Suppressor macrophage treated with lipopolysaccharide for 4 hours (primary cell): Measurements from ENCODE around the gene CECR2.
"Not testable (repeated sequence)": the region's sequence is repeated elsewhere in the genome, so short reads cannot be mapped to it uniquely, and the experiment has no call there.

Experiments
- DNase-seq: peaks from one replicate; pipeline ENCODE4 v3.0.0-alpha.2; 2020

Gene CECR2

DNA sequence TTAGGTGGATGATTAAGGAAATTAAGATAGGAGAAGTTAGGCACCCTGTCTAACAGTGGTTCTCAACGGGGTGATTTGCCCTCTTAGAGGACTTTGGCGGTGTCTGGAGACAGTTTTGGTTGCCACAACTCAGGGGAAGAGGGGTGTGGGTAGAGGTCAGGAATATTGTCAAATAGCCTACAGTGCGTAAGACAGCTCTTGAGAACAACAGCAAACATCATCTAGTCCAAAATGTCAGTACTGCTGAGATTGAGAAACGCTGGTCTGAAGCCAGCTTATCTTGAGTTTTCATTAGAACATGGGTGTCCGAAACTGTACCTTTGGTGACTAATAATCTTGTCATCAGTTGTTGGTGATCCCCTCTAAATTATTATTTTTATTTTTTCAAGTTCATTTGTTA is 38.4 kb downstream of the CECR2 start:
- no peak for DNase-seq

DNA sequence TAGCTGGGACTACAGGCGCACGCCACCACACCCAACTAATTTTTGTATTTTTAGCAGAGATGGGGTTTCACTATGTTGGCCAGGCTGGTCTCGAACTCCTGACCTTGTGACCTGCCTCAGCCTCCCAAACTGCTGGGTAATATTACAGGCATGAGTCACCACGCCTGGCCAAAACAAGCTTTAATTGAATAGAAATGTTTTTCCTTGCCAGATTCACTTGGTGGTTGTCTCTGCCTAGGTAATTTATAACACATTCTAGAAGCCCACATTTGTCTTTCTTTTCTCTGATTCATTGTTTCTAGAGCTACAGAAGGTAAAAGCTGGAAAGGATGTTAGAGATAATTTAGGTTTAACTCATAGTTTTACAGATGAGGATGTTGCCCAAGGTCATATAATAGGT is 41.3 kb downstream of the CECR2 start:
- DNase-seq: no peak

DNA sequence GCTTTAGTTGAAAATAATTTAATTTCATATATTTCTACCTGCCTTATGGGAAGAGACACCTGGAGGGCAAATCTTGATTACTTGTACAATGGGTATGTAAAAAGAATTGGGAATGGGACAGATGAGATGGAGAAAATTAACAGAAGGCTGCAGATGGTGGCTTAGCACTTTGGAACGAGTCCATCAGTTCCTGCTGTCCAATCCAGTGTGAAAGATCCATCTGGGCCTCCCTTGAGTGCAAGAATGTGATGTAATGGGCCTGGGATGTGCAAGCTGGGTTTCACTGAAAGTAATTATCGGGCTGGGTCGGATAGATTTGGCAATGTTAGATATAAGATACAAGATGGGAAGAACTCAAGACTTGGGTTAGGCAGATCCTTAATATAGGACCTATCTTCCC is 42.0 kb downstream of the CECR2 start:
- DNase-seq: no peak

DNA sequence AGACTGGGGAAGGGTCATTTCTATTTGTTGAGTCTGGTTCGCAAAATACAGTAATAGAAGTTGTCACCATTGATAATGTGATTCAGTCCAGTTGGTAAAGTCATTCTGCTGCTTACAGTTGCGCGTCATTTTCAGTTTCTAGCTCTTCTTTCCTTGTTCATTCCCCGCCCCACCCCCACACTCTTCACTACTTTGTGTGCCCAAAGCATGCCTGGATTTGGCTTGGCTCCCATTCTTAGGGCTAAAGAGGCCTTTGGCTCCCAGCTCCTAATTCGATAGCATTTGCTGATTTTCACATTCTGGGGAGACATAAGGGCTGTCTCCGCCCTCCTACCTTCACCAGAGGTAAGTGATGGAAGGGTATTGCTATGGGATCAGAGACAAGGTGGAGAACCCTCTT is 43.0 kb downstream of the CECR2 start:
- DNase-seq: no peak

DNA sequence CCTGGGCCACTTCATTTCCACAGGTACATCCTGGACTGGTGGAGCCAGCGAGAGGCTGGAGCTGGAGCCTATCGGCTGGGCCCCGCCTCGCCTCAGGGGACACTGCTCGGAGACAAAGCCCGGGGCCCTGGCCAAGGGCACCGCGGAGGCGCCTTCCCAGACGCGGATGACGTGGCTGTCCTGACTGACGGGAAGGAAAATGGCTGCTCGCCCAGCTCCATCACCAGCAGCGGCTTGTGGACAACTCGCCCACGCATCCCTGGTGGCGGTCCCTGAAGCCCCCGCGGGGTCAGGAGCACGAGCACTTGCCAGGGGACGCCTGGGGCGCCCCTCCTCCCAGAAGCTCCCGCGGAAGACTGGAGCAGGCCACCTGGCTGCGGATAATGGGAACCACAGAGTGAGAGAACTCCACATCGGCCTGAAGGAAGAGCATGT is 49.6 kb downstream of the CECR2 start:
- DNase-seq: no peak

DNA sequence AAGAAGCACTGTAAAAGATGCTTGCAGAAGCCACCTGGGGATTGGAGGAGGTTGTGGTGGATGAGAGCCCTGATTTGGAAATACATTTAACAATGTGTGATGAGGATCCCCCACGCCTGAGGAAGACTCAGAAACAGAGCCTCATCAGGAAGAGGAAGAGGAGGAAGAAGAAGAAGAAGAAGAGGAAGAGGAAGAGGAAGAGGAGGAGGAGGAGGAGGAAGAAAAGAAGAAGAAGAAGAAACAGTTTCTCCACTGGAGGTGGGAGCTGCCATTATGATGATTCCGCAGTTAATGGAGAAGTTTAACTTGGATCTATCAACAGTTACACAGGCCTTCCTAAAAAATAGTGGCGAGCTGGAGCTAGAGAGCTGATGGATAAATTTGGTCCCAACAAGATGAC is 50.1 kb downstream of the CECR2 start:
- DNase-seq: no peak

DNA sequence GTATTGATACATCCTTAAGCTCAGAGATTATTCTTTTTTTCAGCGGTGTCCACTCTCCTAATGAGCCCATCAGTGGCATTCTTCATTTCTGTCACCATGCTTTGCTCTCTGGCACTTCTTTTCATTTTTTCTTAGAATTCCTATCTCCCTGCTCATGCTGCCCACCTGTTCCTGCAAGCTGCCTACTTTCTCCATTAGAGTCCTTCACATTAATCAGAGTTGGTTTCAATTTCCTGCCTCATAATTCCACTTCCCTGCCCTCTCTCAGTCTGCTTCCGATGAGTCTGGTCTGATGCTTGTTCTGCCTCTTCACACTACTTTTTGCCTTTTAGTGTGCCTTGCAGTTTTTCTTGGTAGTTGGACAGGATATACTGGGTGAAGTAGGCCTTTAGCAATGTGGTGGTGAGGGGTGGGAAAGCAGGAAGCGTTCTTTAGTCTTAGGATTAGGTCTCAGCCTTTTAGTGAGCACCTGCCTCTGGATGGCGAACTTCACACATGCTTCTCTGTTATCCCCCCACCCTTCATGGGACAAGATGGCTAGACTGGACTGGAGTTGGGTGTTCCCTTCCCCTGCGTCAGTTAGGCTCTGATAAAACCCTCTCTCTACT is 53.6 kb downstream of the CECR2 start:
- no peak for DNase-seq

DNA sequence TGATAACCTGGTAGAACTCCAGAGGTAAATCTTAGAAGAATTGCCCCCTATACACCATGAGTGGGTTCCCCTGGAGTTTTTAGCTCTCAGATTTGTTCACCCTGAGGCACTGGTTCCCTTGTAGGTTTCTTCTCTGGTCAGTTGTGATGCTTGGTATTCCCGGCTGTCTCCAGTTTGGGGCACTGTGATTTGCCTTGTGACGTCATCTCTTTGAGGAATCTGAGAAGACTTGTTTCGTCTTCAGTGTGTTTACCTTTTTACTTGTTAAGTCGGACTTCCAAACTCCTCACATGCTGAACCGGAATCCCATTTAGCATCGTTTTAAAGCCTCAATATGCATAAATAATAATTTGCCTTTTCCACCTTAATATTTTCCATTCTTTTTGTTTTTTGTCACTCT is 54.4 kb downstream of the CECR2 start:
- DNase-seq: no peak

DNA sequence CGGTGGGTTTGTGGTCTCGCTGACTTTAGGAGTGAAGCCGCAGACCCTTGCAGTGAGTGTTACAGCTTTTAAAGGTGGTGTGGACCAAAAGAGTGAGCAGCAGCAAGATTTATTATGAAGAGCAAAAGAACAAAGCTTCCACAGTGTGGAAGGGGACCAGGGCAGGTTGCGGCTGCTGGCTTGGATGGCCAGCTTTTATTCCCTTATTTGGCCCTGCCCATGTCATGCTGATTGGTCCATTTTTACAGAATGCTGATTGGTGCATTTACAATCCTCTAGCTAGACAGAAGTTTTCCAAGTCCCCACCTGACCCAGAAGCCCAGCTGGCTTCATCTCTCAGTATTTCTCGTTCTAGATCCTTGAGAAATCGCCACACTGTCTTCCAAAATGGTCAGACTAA is 58.3 kb downstream of the CECR2 start:
- not testable (repeated sequence) for DNase-seq

DNA sequence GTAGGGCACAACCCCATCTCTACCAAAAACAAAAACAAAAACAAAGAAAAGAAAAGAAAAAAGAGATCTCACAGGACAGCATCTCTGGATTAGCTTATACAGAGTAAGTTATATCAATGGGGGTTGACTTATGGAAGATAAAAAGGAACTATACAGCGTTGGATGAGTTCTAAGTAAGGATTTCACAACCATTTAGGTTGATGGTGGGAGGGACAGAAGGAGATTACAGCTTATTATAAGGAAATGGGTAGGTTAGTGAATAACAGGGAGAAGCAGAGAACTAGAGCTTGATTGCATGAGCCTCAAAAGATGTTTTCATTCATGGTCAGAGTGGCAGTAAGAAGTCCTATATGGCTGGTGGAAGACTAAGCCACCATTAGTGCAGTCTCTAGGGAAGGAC is 60.3 kb downstream of the CECR2 start:
- DNase-seq: peak; percentile 11

DNA sequence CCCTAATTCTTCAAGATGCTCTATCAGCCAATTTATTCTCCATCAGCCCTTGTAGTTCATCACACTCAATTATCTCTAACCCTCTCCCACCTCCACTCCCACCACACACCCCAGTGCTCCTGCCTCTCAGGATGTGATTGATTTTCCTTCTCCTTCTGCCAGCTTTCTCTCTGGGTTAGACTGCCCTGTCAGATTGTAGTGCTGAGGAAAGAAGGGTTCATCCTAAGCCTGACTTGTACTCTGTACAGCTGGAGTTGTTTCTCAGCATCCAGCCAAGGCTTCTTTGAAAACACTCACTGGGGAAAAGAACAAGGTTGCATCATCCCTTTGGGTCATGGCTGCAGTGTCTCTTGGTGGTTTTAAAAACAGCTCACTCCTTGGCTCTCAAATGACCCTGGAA is 61.2 kb downstream of the CECR2 start:
- DNase-seq: no peak

DNA sequence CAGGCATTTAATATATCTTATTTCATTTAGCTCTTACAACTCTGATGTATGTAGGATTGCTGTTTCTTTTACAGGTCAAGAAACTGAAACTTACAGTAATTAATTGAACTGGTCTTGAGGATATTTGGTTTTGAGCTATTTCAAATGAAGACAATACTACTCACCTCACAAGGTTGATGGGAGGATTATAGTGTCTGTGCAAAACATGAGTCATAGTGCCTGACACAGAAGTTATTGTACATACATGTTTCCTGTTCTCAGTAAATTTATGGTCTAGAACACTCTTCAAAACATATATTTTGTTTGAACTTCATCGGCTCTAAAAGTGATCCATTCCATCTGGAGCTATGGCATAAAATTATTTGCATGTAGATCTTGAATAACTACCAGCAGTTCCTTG is 61.9 kb downstream of the CECR2 start:
- no peak for DNase-seq

DNA sequence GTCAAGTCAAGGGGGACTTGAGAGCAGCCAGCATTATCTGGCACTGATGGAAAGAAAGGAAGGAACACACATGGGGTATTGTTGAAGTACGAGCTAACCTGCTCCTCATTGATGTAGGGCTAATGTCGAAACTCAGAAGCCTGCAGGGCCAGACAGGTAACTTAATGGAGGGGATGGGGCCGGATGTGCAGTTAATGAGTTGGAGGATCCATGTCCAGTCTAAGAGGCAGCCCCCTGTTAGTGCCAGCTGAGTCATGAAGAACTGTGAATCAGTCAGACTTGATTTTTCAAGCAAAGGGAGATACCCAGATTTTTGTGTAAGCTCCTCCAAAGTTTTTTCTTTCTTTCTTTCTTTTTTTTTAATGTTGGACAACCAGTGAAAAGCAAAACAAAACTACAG is 65.6 kb downstream of the CECR2 start:
- no peak for DNase-seq

DNA sequence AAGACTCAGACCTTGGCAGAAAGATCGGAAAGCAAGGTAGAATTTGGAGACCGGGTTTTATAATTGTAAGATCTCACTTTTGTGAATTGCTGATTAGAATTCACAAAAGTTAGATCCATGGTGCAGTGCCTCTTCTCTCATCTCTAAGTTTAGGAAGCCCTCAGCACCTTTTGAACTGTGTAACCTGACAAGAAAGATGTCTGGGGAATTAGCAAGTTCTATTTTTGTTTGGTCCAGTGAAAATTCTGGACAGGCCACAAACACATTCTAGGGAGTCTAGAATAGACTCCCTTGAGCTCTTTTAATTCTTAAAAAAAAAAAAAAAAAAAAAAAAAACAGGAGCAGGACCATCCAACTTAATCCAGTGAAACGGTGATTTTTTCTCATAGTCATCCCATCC is 66.1 kb downstream of the CECR2 start:
- DNase-seq: no peak

DNA sequence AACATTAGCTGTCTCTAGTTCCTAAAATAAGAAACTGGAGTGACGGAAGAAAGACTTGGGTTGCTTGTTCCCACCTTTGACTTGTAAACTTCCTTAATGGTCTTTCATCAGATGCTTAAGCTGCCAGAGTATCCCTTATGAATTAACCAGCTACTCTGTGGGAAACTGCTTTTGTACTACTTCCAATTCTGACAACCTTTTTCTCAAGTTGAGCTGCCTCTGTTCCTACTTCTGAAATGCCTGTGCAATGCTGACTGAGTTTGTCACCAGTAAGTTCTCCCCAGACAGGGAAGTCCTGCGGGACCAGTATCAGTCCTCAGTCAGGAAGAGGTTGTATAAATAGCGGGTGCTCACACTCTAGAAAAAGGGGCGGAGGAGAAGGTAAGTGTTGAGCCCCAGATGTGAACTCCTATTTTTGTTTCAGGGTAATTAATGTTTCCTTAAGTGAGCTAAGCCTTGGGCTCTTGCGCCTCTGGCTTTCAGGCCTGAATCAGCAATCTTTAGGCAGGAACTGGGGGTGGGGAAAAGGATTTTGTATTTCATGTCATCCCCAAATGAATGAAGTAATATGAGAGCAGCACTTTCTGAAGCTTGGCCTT is 67.2 kb downstream of the CECR2 start:
- peak; percentile 51 for DNase-seq

DNA sequence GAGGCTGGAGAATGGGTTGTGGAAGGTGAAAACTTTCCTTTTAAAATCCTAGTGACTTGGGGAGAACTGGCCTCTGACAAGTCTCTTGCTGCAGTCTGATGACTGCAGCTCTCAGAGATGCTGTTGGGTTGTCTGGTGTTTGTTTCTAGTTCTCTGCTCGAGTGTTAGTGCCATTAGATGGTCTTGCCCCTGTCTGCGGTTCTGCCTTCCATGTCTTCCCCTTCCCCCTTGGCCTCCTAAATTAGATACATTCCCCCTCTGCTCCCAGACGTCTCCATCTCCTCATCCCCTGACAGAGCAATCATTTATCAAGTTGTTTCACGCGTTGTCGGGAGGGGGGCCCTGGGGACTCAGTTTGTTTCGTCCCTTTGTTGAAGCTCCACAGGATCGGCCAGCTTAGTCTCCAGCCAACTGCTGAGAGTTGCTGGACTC is 67.7 kb downstream of the CECR2 start:
- no peak for DNase-seq

DNA sequence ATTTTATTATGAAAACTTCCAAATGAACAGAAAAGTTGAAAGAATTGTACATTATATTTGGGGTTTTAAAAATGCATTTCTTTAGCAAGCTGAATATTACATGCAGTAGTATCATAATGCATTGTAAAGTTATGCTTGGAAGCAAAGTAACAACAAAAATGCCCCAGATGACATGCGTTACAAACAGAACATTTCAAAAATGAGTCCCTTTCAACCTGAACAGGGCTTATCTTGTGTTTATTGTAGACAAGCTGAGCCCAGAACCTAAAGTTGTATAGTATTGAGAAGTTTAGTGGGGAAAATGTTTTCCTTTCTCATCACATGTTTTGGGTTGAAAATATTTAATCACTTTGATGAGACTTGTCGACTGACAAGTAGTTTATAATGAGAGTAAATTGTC is 68.8 kb downstream of the CECR2 start:
- no peak for DNase-seq

DNA sequence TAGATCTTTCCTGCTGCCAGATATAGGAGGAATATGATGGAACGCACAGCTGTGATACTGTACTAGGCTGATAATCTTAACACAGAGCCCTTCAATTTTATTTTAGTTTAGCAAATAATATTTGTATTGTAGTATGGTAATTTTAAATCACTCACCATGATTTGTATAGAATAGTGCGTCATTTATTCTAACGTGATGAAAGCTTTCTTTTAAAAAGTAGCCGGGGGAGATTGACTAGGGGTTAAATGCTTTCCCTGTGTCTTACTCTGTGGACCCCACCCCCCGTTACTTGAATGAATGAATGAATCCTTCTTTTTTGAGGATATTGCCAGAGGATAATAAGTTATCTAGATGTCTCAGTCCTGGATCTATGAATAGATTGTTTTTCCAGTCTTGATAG is 72.1 kb downstream of the CECR2 start:
- no peak for DNase-seq

DNA sequence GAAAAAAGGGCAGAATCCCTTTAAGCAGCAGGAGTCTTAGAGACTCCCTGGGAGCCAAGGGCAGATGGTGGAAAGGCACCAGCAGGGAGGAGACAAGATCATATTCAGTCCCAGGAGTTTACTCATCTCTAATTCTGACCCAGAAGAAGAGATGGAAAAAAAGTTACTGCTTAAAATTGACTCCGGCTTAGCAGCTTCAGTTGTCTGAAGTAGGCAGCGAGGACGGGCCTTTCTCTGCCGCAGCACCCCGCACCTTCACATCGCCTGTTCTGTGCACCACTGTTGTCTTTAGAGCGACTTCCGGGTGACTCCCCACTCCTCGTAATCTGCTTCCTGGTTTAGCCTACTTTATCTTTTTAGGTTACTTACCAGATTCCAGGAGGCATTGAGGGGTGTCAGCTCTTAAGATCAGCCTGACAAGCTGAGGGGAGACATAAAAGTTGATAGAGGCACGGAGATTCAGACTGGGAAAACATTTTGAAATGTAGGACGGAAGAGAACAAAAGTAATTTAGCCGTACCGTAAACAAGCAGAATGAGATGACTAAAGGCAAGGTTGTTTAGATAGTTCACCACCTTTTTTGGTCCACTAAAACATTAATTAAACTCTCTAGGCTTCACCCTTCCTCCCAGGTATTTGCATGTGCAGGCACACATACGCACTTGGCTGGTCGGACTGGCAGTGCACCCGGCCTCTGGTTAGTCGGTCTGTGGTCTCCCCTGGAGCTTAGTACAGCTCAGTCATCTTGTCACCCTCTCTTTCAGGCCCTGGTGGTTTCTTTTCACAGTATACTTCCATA is 74.3 kb downstream of the CECR2 start:
- DNase-seq: no peak

DNA sequence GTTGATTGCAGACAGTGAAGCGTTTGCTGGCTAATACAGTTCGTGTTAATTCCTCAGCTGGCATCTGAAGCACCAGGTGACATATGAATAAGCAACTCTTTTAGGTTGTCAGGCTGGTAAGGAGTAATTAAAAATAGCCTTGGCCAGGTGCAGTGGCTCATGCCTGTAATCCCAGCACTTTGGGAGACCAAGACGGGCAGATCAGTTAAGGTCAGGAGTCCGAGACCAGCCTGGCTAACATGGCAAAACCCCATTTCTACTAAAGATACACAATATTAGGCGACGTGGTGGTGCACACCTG is 74.9 kb downstream of the CECR2 start:
- DNase-seq: no peak

DNA sequence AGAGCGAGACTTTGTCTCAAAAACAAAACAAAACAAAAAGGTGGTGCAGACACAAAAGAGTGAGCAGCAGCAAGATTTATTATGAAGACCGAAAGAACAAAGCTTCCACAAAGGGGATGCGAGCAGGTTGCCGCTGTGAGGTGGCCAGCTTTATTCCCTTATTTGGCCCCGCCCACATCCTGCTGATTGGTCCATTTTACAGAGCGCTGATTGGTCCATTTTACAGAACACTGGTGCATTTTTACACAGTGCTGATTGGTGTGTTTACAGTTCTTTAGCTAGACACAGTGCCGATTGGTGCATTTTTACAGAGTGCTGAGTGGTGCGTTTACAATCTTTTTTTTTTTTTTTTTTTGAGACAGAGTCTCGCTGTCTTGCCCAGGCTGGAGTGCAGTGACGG is 77.4 kb downstream of the CECR2 start:
- no peak for DNase-seq

DNA sequence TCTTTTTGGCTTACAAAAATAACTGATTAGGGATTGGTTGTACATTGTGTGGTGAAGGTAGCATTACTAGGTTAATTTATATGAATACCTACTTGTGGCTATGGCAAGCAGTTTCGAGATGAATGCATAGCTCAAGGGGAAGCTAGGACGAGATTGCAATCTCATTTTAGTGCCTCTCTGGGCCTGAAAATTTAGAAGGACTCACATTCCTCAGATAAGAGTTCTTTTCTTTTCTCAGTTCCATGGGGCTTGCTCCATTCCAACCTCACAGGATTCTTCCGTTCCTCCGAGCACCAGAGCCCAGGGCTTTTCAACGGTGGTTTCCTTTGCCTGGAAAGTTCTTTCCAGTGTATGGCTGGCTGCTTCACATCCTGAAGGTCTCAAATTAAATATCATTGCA is 82.1 kb downstream of the CECR2 start:
- no peak for DNase-seq

DNA sequence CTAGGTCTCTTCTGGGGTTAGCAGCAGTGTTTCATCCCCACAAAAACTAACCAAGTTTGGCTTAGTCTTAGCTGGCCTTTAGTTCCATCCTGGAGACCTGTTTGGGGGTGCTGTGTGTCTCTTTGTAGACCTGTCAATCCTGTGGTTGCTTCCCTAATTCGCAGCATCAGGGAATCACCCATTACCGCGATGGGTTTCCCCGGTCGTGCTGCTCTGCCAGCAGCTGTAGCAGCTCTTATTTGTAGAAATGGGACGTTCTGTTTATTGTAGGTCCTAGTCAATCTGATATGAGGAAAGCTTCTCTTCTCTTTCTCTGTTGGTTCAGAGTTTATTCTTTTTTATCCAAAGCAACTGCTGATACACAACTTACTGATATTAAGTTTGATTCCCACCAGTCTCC is 91.6 kb downstream of the CECR2 start:
- DNase-seq: no peak

DNA sequence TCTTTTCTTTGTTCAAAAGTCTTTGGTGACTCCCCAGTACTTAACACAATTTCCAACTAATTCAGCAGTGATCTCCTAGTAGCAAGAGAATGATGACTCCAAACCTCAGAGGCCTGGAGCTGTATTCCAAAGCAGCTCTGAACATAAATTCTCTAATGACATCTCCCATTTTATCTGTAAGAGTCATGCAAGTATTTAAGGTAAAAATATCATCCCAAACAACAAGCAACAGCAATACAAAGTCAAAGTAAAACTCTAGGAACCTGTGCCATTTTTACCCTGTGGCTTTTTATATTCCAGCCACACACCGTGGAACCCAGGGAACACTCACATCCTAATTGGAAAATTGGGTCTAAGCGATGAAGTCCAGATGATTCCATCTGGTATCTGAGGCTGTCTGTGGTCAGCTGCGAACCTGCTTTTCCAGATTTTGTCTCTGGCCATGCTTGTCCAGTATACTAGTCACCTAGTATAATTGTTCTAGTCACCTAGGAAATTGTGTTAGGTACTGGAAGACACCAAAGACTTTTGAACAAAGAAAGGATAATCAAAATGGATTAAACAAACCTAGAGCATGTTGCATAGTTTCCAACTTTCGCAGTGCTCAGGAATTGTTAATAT is 101.7 kb downstream of the CECR2 start:
- no peak for DNase-seq
